ENCODE data around the gene ATP5ME.

- no peak for TF ChIP-seq CTCF (IDR thresholded peaks at IDR 0.05 in 4 of 5, conservative IDR thresholded peaks at IDR 0.05 in 1 of 5)
- TF ChIP-seq POLR2A (IDR thresholded peaks at IDR 0.05), result no peak
These were observed 41.1 kb downstream of the ATP5ME start for GRCh38 chr4:632926-633325.

All from gastrocnemius medialis (tissue), 4 donors.